Measurements from ENCODE around the gene MTG2.

Gene MTG2

GRCh38 chr20:62203378-62204030, 20.7 kb downstream of the MTG2 start:
- no peak for DNase-seq (ENCODE audit: low read depth)

GRCh38 chr20:62205618-62206387, 23.0 kb downstream of the MTG2 start:
- no peak for DNase-seq (ENCODE audit: low read depth)

- no peak for DNase-seq (ENCODE audit: low read depth)
Observed at GRCh38 chr20:62206388-62206775, 23.6 kb downstream of the MTG2 start.

GRCh38 chr20:62208061-62208794, 25.4 kb downstream of the MTG2 start:
- DNase-seq (ENCODE audit: low read depth), result no peak

- DNase-seq (ENCODE audit: low read depth), result no peak
Observed at GRCh38 chr20:62208795-62209755, 26.2 kb downstream of the MTG2 start.

DNA sequence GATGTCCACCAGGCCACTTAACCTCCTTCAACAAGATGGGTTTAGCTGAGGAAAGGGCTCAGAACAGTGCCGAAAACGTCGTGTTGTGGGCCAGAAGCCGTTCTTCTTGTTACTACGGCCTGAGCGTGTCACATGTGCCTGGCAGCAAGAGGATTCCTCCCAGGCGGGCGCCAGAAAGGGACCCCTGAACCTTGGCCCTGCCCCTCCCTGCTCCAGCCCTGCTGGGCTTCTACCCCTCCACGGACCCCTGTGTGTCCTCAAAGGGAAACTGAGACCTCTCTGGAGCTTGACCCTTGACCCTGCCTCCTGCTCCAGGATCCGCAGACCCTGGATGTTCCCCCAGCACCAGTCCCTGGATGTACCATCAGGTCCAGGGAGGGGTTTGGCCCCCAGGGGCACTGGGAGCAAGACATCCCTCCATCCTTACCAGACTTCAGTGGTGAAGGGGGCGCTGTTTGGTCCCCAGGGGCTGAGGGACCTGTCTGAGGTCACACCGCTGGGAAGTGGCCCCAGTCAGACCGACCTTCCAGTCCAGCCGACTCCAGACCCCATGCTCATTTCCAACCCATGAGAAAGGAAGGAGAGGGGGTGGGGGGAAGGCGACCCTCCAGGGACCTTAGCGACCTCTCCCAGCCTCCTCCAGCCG, 27.1 kb downstream of the MTG2 start:
- DNase-seq (ENCODE audit: low read depth), result no peak

DNA sequence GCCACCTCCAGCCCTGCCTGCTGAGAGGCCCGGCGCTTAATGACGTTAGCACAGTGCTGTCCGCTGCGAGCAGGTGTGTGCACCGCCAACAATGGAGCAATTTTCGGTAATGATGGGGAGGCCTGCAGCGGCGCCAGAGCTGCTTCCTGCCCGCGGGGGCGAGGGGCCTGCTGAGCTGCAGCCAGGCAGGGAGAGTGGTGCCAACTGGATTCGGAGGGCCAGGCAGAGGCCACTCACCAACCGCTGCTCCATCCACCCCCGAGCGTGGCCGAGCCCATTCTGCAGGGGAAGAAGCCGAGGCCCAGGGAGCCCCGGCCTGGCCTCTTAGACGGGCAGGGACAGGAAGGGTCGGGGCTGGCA, 27.6 kb downstream of the MTG2 start:
- DNase-seq (ENCODE audit: low read depth), result no peak

DNA sequence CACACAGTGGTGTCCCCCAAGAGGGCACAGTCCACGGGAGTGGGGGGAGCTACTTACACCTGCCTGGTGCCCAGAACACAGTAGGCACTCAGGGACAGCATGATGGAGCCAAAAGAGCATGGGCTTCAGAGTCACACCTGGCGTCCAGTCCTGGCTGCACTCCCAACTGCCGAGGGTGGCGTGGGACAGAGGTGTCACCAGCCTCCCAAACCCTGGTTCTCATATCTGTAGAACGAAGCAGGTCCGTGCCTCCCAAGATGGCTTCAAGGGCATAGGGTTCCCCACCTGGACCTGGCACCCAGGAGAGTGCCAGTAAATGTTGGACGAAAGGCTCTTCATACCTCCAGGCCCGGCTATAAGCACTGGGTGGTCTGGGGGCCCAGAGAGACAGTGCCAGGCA, 28.4 kb downstream of the MTG2 start:
- no peak for DNase-seq (ENCODE audit: low read depth)

GRCh38 chr20:62211769-62212288, 29.0 kb downstream of the MTG2 start:
- DNase-seq (ENCODE audit: low read depth), result no peak

DNA sequence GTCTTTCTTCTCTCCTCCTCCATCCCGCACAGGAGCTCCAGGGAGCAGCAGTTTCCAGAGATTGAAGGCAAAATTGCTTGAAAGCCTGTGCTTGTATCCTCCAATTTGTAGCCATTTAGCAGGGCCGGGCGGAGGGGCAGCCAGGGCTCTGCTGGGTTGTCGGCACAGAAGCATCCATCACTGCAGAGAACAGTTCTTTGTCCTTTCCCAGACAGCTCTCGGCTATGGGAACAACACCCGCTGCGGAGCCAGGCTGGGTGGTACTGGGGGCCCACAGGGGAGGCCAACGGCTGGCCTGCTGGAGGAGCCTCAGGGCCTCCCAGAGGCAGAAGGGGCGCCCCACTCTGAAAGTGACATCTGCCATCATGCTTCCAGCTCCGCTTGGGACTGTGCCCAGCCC, 29.5 kb downstream of the MTG2 start:
- DNase-seq (ENCODE audit: low read depth), result no peak

GRCh38 chr20:62214067-62214466, 31.2 kb downstream of the MTG2 start:
- DNase-seq (ENCODE audit: low read depth), result no peak

GRCh38 chr20:62215020-62215990, 32.5 kb downstream of the MTG2 start:
- DNase-seq (ENCODE audit: low read depth), result no peak

- DNase-seq (ENCODE audit: low read depth), result no peak
Observed at GRCh38 chr20:62215991-62216635, 33.3 kb downstream of the MTG2 start.

DNA sequence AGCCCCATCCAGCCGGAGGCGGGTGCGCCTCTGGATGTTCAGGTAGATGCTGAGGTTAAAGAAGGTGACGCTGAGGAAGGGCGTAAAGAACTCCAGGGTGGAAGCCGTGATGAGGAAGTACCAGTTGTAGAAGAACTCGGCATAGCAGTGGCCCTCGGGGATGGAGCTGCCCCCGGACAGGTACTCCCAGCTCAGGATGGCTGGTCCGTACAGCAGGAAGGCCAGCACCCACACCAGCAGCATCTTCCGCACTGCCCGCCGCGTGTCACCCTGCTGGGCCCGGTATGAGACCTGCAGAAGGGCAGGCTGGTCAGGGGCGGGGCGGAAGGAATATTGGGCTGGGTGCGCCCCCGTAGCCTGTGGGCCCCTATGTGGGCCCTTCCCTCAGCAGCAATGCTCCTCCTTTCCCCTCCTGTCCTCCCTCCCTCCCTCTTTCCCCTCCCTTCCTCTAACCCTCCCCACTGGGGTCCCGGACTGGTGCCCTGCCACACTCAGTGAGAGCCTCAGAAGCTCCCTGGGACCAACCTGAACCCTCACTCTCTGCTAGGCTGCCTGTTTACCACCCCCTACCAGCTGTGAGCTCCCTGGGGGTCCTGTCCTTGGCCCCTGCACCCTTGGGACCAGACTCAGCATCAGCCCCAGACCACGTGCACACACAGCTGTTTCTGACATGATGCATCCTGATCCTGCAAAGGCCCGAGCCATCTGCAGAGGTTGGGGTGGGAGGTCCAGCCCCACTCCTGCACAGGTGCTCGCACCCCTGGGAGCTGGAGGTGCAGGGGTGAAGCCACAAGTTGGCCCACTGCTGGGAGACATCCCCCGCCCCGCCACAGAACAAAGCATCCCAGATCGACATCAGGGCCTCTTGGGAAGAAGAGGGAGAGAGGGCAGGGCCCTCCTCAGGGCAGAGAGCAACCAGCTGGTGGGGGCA, 34.1 kb downstream of the MTG2 start:
- no peak for DNase-seq (ENCODE audit: low read depth)

DNA sequence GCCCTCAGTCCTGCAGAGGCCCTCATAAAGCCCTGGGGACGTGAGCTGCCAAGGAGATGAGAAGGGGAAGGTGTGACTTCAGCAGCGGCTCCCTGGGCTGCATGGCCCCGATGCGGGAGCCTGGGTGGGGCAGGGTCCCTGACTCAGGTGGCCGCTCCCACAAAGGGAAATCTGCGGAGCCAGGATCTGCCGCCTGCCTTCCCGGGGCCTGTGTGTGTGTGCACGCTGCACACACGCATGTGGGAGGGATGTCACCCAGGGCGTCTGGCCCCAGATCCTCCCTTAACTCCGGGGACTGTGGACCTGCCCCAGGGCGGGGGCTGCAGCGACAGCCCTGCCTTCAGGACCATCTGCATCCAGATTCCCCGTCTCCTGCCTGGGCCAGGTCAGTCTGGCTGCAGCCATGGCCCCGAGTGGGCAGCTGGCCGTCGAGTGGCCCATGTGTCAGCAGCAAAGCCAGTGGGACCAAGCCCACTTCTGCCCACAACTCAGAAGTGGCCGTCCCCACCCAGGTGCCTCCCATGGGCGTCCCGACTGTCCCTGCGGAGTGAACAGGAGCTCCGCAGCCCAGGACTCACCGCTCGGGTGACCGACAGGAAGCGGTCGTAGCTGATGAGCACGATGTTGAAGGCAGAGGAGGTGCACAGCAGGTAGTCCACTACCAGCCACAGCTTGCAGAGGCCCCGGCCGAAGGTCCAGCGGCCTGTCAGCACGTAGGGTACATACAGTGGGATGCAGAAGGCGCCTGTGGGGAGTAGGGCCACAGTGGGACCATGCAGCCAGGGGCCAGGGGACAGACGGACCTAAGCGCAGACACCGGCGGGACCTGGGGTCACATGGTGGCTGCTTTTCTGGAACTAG, 35.3 kb downstream of the MTG2 start:
- no peak for DNase-seq (ENCODE audit: low read depth)

- DNase-seq (ENCODE audit: low read depth), result no peak
Observed at GRCh38 chr20:62219101-62219991, 36.5 kb downstream of the MTG2 start.

All from activated T-helper 9 cell treated with anti-CD3 and anti-CD28 coated beads, Interleukin-2, amount 50 U/mL, for 16 hours (primary cell).